WTC11 (cell line): ENCODE measurements around the gene OR6B3. TPM values are rescaled to one million over a fixed set of nuclear protein-coding genes. Genes with fewer than 3 reads are reported as not detected.

ENCODE experiments used
- ATAC-seq: fragments of 200-7000 bp; cut with Tn5 transposase; 2 replicates; pipeline ENCODE4 v1.10.0; 2021; ENCODE audit warnings: mild to moderate bottlenecking, moderate library complexity
- CTCF ChIA-PET: fragments of 300-600 bp; sonication (Branson Sonifier 250); formaldehyde crosslinking; loops from one replicate; lab custom pipeline; 2021; ENCODE audit warnings: antibody characterized with exemption; lab: Charles Lee
- POLR2A ChIA-PET: fragments of 350-600 bp; sonication (Branson Sonifier 250); formaldehyde crosslinking; loops from one replicate; lab custom pipeline; 2021; ENCODE audit warnings: antibody characterized with exemption; lab: Charles Lee
- DNase-seq: peaks from one replicate; pipeline ENCODE4 v3.0.0; 2021; ENCODE audit warnings: low spot score
- H3K27ac Mint-ChIP-seq: 2 replicates; pipeline ENCODE4 v1.8.0; 2021; ENCODE audit warnings: mixed read lengths
- H3K27me3 Mint-ChIP-seq: 2 replicates; pipeline ENCODE4 v1.8.0; 2021; ENCODE audit warnings: low read depth, mild to moderate bottlenecking, moderate library complexity, mixed read lengths
- H3K36me3 Mint-ChIP-seq: 2 replicates; pipeline ENCODE4 v1.8.0; 2021; ENCODE audit warnings: mixed read lengths
- H3K4me1 Mint-ChIP-seq: 2 replicates; pipeline ENCODE4 v1.8.0; 2022; ENCODE audit warnings: mixed read lengths
- H3K4me3 Mint-ChIP-seq: 2 replicates; pipeline ENCODE4 v1.8.0; 2021; ENCODE audit warnings: mild to moderate bottlenecking, moderate library complexity, mixed read lengths
- H3K9me3 Mint-ChIP-seq: 2 replicates; pipeline ENCODE4 v1.8.0; 2021; ENCODE audit warnings: mixed read lengths
- ELF4 ChIP-seq: sonication (generic); formaldehyde crosslinking; IDR thresholded peaks from 2 replicates; pipeline ENCODE4 v1.8.1; 2022; ENCODE audit warnings: low read depth, mild to moderate bottlenecking, moderate library complexity, missing genetic modification reagents
- ETV6 ChIP-seq: sonication (generic); formaldehyde crosslinking; IDR thresholded peaks from 2 replicates; pipeline ENCODE4 v1.8.1; 2022; ENCODE audit warnings: mild to moderate bottlenecking, missing genetic modification reagents
- FOXK1 ChIP-seq: sonication (generic); formaldehyde crosslinking; IDR thresholded peaks from 2 replicates; pipeline ENCODE4 v1.8.0; 2022; ENCODE audit warnings: mild to moderate bottlenecking, moderate library complexity, missing genetic modification reagents
- GABPB1 ChIP-seq: sonication (generic); formaldehyde crosslinking; IDR thresholded peaks from 2 replicates; pipeline ENCODE4 v1.8.1; 2023; ENCODE audit warnings: mild to moderate bottlenecking, missing genetic modification reagents
- HMGA2 ChIP-seq: fragments of 250-450 bp; sonication (Bioruptor Pico); IDR thresholded peaks from 2 replicates; pipeline ENCODE4 v1.4.0; 2021; ENCODE audit warnings: mild to moderate bottlenecking, moderate library complexity
- JAZF1 ChIP-seq: fragments of 250-450 bp; sonication (Bioruptor Pico); IDR thresholded peaks from 2 replicates; pipeline ENCODE4 v1.9.0; 2021; ENCODE audit warnings: moderate library complexity, mild to moderate bottlenecking, inconsistent platforms
- NFATC4 ChIP-seq: fragments of 250-450 bp; sonication (Bioruptor Pico); IDR thresholded peaks from 2 replicates; pipeline ENCODE4 v1.9.0; 2021; ENCODE audit warnings: mild to moderate bottlenecking
- NR2C2 ChIP-seq: sonication (generic); formaldehyde crosslinking; IDR thresholded peaks from 2 replicates; pipeline ENCODE4 v1.8.0; 2022; ENCODE audit warnings: mild to moderate bottlenecking, missing genetic modification reagents
- OVOL2 ChIP-seq: fragments of 250-450 bp; sonication (Bioruptor Pico); IDR thresholded peaks from 2 replicates; pipeline ENCODE4 v1.9.0; 2021; ENCODE audit warnings: mild to moderate bottlenecking, borderline replicate concordance
- SMAD4 ChIP-seq: sonication (generic); formaldehyde crosslinking; IDR thresholded peaks from 2 replicates; pipeline ENCODE4 v1.8.0; 2022; ENCODE audit warnings: mild to moderate bottlenecking, missing genetic modification reagents
- SOX15 ChIP-seq: fragments of 250-450 bp; sonication (Bioruptor Pico); IDR thresholded peaks from 2 replicates; pipeline ENCODE4 v1.9.0; 2021; ENCODE audit warnings: mild to moderate bottlenecking
- TEAD1 ChIP-seq: sonication (generic); formaldehyde crosslinking; IDR thresholded peaks from 2 replicates; pipeline ENCODE4 v1.8.0; 2022; ENCODE audit warnings: mild to moderate bottlenecking, missing genetic modification reagents
- ZBTB21 ChIP-seq: sonication (generic); formaldehyde crosslinking; IDR thresholded peaks from 2 replicates; pipeline ENCODE4 v1.8.1; 2023; ENCODE audit warnings: mild to moderate bottlenecking, missing genetic modification reagents, borderline replicate concordance
- ZNF219 ChIP-seq: sonication (generic); formaldehyde crosslinking; IDR thresholded peaks from 2 replicates; pipeline ENCODE4 v1.8.0; 2023; ENCODE audit warnings: missing genetic modification reagents, mild to moderate bottlenecking, borderline replicate concordance
- ZNF263 ChIP-seq: sonication (generic); formaldehyde crosslinking; IDR thresholded peaks from 2 replicates; pipeline ENCODE4 v1.8.1; 2022; ENCODE audit warnings: low read depth, mild to moderate bottlenecking, moderate library complexity, missing genetic modification reagents
- ZNF317 ChIP-seq: sonication (generic); formaldehyde crosslinking; IDR thresholded peaks from 2 replicates; pipeline ENCODE4 v1.8.1; 2023; ENCODE audit warnings: low read depth, mild to moderate bottlenecking, moderate library complexity, missing genetic modification reagents, borderline replicate concordance
- ZNF416 ChIP-seq: fragments of 250-450 bp; sonication (Bioruptor Pico); IDR thresholded peaks from 2 replicates; pipeline ENCODE4 v1.9.0; 2021; ENCODE audit warnings: mild to moderate bottlenecking, inconsistent platforms
- ZNF423 ChIP-seq: fragments of 250-450 bp; sonication (Bioruptor Pico); IDR thresholded peaks from 2 replicates; pipeline ENCODE4 v2.1.2; 2022; ENCODE audit warnings: mild to moderate bottlenecking, moderate library complexity
- total RNA-seq: library from RNA; stranded (reverse); gene quantifications from 3 replicates; pipeline ENCODE4 v1.2.3, GENCODE V29; 2021
- TF ChIP-seq, protein P1 (sequence below): sonication (generic); formaldehyde crosslinking; IDR thresholded peaks from 2 replicates; pipeline ENCODE4 v1.8.1; 2023; ENCODE audit warnings: mild to moderate bottlenecking, moderate library complexity, missing genetic modification reagents
- TF ChIP-seq, protein P2 (sequence below): sonication (generic); formaldehyde crosslinking; conservative IDR thresholded peaks from 2 replicates; pipeline ENCODE4 v1.8.1; 2022; ENCODE audit warnings: mild to moderate bottlenecking, missing genetic modification reagents
- TF ChIP-seq, protein P3 (sequence below): sonication (generic); formaldehyde crosslinking; IDR thresholded peaks from 2 replicates; pipeline ENCODE4 v1.8.1; 2023; ENCODE audit warnings: mild to moderate bottlenecking, missing genetic modification reagents, moderate library complexity
- TF ChIP-seq, protein P4 (sequence below): sonication (generic); formaldehyde crosslinking; IDR thresholded peaks from 2 replicates; pipeline ENCODE4 v1.8.0; 2022; ENCODE audit warnings: mild to moderate bottlenecking, missing genetic modification reagents
- TF ChIP-seq, protein P5 (sequence below): sonication (generic); formaldehyde crosslinking; IDR thresholded peaks from 2 replicates; pipeline ENCODE4 v1.8.1; 2022; ENCODE audit warnings: mild to moderate bottlenecking, moderate library complexity, missing genetic modification reagents
- TF ChIP-seq, protein P6 (sequence below): sonication (generic); formaldehyde crosslinking; IDR thresholded peaks from 2 replicates; pipeline ENCODE4 v1.8.1; 2023; ENCODE audit warnings: mild to moderate bottlenecking, missing genetic modification reagents, moderate library complexity

OR6B3 gene
- total RNA-seq, 1 experiment from 2014 or later: not detected

DNA sequence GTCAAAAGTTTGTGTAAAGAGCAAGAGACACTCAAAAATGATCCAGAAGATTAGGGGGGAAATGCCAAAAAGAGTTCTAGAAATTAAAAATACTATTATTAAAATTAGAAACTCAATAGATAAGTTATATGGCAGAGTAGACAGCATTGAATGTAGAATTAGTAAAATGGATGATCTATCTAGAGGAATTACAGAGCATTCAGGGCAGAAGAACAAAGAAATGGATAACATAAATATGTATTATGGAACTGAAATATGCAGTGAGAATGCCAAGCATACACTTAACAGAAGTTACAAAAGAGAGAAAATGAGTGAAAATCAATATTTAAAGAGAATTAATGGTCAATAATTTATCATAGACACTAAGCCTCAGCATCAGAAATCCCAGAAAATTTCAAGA lies 33.2 kb upstream of the OR6B3 start:
- no peak overlapping the region for H3K27ac Mint-ChIP-seq
- H3K27me3 Mint-ChIP-seq: peaks cover 6% of the 10 kb centered on the region
- H3K4me3 Mint-ChIP-seq: no peak overlapping the region
- H3K9me3 Mint-ChIP-seq: peaks cover 33% of the 10 kb centered on the region
- H3K36me3 Mint-ChIP-seq: peaks cover 15% of the 10 kb centered on the region
- DNase-seq (no peak), ATAC-seq (no peak)
- TF ChIP-seq FOXK1 (CRISPR knock-in tag): no peak
- no peak for TF ChIP-seq NR2C2 (CRISPR knock-in tag)
- TF ChIP-seq ZNF416: no peak
- peaks cover 11% of the 10 kb centered on the region for H3K4me1 Mint-ChIP-seq
- CTCF ChIA-PET: no interaction called here
- POLR2A ChIA-PET: no interaction called here

DNA sequence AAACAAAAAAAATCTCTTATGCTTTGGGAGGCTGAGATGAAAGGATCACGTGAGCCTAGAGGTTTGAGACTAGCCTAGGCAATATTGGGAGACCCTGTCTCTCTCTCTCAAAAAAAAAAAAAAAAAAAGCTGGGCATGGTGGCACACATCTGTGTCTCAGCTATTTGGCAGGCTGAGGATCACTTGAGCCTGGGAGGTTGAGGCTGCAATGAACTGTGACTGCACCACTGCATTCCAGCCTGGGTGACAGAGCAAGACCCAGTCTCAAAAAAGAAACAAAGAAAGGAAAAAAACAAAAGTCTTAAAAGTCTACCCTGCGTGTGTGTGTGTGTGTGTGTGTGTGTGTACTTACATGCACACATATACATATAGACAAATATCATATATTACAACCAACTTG lies 25.3 kb upstream of the OR6B3 start:
- Mint-ChIP-seq H3K9me3 (peaks cover 69% of the 10 kb centered on the region), H3K27me3 (peaks cover 9% of the 10 kb centered on the region; the same call in 1 of the 2 replicates), H3K4me1 (no peaks in the 10 kb centered on the region), H3K4me3 (no peak overlapping the region), H3K36me3 (peaks cover 30% of the 10 kb centered on the region), H3K27ac (no peak overlapping the region)
- POLR2A ChIA-PET: no interaction called here
- no peak for ATAC-seq
- CTCF ChIA-PET: no interaction called here
- TF ChIP-seq ETV6 (CRISPR knock-in tag): no peak
- no peak for TF ChIP-seq HMGA2 (CRISPR knock-in tag)
- no peak for TF ChIP-seq ELF4 (CRISPR knock-in tag)
- no peak for TF ChIP-seq OVOL2
- TF ChIP-seq ZNF219 (CRISPR knock-in tag): no peak
- no peak for TF ChIP-seq ZNF263 (CRISPR knock-in tag)
- TF ChIP-seq, protein P1, sequence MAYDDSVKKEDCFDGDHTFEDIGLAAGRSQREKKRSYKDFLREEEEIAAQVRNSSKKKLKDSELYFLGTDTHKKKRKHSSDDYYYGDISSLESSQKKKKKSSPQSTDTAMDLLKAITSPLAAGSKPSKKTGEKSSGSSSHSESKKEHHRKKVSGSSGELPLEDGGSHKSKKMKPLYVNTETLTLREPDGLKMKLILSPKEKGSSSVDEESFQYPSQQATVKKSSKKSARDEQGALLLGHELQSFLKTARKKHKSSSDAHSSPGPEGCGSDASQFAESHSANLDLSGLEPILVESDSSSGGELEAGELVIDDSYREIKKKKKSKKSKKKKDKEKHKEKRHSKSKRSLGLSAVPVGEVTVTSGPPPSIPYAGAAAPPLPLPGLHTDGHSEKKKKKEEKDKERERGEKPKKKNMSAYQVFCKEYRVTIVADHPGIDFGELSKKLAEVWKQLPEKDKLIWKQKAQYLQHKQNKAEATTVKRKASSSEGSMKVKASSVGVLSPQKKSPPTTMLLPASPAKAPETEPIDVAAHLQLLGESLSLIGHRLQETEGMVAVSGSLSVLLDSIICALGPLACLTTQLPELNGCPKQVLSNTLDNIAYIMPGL (CRISPR knock-in tag): no peak
- TF ChIP-seq NFATC4 (CRISPR knock-in tag): no peak
- TF ChIP-seq, protein P2, sequence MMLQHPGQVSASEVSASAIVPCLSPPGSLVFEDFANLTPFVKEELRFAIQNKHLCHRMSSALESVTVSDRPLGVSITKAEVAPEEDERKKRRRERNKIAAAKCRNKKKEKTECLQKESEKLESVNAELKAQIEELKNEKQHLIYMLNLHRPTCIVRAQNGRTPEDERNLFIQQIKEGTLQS (CRISPR knock-in tag): no peak
- TF ChIP-seq GABPB1: no peak
- TF ChIP-seq, all 79 proteins: peak for 0
- DNase-seq: no peak

DNA sequence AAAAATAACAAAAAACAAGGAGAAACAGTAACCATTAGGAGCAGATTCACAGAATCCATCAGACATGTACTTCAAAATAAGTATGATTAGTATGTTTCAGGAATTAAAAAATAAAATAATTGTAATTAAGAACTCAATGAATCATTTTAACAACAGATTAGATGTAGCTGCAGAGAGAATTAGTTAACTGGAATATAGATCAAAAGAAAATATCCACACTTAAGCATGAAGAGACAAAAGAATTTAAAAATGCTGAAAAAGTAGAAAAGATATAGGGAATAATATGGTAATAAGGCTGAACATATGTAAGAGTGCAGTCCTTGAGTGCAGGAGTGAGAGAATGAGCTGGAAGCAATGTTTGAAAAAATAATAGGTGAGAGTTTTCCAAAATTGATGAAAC lies 24.1 kb upstream of the OR6B3 start:
- Mint-ChIP-seq H3K27ac (no peak overlapping the region), H3K4me3 (no peak overlapping the region), H3K27me3 (peaks cover 9% of the 10 kb centered on the region; the same call in 1 of the 2 replicates), H3K4me1 (no peaks in the 10 kb centered on the region), H3K36me3 (peaks cover 30% of the 10 kb centered on the region), H3K9me3 (peaks cover 71% of the 10 kb centered on the region)
- TF ChIP-seq, protein P3, sequence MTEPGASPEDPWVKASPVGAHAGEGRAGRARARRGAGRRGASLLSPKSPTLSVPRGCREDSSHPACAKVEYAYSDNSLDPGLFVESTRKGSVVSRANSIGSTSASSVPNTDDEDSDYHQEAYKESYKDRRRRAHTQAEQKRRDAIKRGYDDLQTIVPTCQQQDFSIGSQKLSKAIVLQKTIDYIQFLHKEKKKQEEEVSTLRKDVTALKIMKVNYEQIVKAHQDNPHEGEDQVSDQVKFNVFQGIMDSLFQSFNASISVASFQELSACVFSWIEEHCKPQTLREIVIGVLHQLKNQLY (CRISPR knock-in tag): no peak
- no peak for TF ChIP-seq TEAD1
- TF ChIP-seq ZNF219 (CRISPR knock-in tag): no peak
- no peak for TF ChIP-seq SMAD4 (CRISPR knock-in tag)
- no peak for TF ChIP-seq ZNF423 (CRISPR knock-in tag)
- TF ChIP-seq GABPB1: no peak
- ChIA-PET CTCF (no interaction called here), POLR2A (no interaction called here)
- ATAC-seq (no peak), DNase-seq (no peak)

DNA sequence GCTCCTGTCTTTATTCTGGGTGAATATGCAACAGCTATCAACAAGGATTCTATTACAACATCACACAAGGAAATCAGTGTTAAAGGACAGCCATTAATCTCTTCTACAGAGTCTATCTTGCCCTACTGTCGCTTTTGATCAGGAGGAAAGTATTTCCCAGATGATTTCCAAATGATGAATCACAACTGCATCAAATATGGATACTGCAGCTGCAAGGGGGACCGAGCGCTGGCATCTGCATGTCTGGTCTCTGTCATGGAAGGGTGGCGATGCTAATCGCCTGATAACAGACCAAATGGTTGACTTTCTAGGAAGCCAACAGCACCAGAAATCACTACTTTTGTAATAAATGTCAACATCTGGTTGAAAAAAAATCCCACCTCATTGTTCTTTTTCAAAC lies 21.2 kb upstream of the OR6B3 start:
- Mint-ChIP-seq H3K36me3 (peaks cover 25% of the 10 kb centered on the region), H3K27ac (no peak overlapping the region), H3K9me3 (peaks cover 66% of the 10 kb centered on the region), H3K4me3 (no peak overlapping the region), H3K4me1 (no peaks in the 10 kb centered on the region), H3K27me3 (peaks cover 9% of the 10 kb centered on the region; the same call in 1 of the 2 replicates)
- no peak for TF ChIP-seq OVOL2
- TF ChIP-seq ZBTB21 (CRISPR knock-in tag): no peak
- TF ChIP-seq, protein P4, sequence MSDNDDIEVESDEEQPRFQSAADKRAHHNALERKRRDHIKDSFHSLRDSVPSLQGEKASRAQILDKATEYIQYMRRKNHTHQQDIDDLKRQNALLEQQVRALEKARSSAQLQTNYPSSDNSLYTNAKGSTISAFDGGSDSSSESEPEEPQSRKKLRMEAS (CRISPR knock-in tag): no peak
- TF ChIP-seq SOX15 (CRISPR knock-in tag): no peak
- TF ChIP-seq ZNF317 (CRISPR knock-in tag): no peak
- TF ChIP-seq, protein P5, sequence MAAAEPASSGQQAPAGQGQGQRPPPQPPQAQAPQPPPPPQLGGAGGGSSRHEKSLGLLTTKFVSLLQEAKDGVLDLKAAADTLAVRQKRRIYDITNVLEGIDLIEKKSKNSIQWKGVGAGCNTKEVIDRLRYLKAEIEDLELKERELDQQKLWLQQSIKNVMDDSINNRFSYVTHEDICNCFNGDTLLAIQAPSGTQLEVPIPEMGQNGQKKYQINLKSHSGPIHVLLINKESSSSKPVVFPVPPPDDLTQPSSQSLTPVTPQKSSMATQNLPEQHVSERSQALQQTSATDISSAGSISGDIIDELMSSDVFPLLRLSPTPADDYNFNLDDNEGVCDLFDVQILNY: no peak
- no peak for TF ChIP-seq JAZF1 (CRISPR knock-in tag)
- TF ChIP-seq, protein P6, sequence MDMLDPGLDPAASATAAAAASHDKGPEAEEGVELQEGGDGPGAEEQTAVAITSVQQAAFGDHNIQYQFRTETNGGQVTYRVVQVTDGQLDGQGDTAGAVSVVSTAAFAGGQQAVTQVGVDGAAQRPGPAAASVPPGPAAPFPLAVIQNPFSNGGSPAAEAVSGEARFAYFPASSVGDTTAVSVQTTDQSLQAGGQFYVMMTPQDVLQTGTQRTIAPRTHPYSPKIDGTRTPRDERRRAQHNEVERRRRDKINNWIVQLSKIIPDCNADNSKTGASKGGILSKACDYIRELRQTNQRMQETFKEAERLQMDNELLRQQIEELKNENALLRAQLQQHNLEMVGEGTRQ (CRISPR knock-in tag): no peak
- DNase-seq (no peak), ATAC-seq (no peak)
- CTCF ChIA-PET: interaction anchor here (1.7 kb wide), 1 partner anchor 8 kb away, joined by 4 read pairs; no protein-coding TSS in a partner anchor
- POLR2A ChIA-PET: no interaction called here
